Activated T-cell treated with anti-CD3 and anti-CD28 coated beads for 24 hours (primary cell): ENCODE data around the gene ISM1.

Experiments used
- DNase-seq: peaks from one replicate; pipeline ENCODE4 v3.0.0-alpha.2; 2020; ENCODE audit warnings: low read depth

The ISM1 gene

GRCh38 chr20:13348311-13349234 lies 127.5 kb downstream of the ISM1 start:
- no peak for DNase-seq

GRCh38 chr20:13349235-13349604 lies 128.1 kb downstream of the ISM1 start:
- no peak for DNase-seq
